Measurements from ENCODE around the gene KIF21B.

- TF ChIP-seq CTCF (IDR thresholded peaks at IDR 0.05) (no peak), EP300 (IDR thresholded peaks at IDR 0.05) (no peak), POLR2A (IDR thresholded peaks at IDR 0.05) (no peak), POLR2AphosphoS5 (IDR thresholded peaks at IDR 0.05) (no peak)
These were observed 9.3 kb downstream of the KIF21B start for GRCh38 chr1:201013991-201014815.
